PC-9 (cell line): Measurements from ENCODE around the gene OR51B2. TPM values are rescaled to one million over a fixed set of nuclear protein-coding genes. Genes with fewer than 3 reads are reported as not detected.
"Not testable (repeated sequence)": the region's sequence is repeated elsewhere in the genome, so short reads cannot be mapped to it uniquely, and the experiment has no call there.

ENCODE experiments used
- BruUV-seq: library from RNA; stranded (reverse); fragments of 400-500 nt; replicated peaks from 2 replicates; lab custom pipeline; 2021; lab: Mats Ljungman, UMichigan
- CTCF ChIA-PET: fragments of 300-600 bp; sonication (Branson Sonifier 250); formaldehyde crosslinking; loops from one replicate; lab custom pipeline; 2022; ENCODE audit warnings: antibody characterized with exemption; lab: Charles Lee
- POLR2A ChIA-PET: fragments of 300-600 bp; sonication (Branson Sonifier 250); formaldehyde crosslinking; loops from one replicate; lab custom pipeline; 2022; ENCODE audit warnings: antibody characterized with exemption; ENCODE audit not compliant: unreplicated experiment; lab: Charles Lee
- DNase-seq, 2 experiments: peaks; one replicate each; pipeline versions ENCODE4 v3.0.0 to v3.0.0-alpha.2; 2015 to 2022; ENCODE audit warnings: mixed read lengths in 1 of 2
- H2AFZ ChIP-seq: fragments of 200-600 bp; sonication (generic); 2 replicates; pipeline ENCODE4 v1.8.1; 2017; ENCODE audit warnings: antibody characterized with exemption
- H3F3A ChIP-seq: fragments of 200-600 bp; sonication (generic); 2 replicates; pipeline ENCODE4 v1.8.1; 2017; ENCODE audit warnings: antibody characterized with exemption, mild to moderate bottlenecking, low read depth; ENCODE audit not compliant: insufficient read depth
- H3K27ac ChIP-seq: fragments of 200-600 bp; sonication (generic); 2 replicates; pipeline ENCODE4 v1.6.1; 2016; ENCODE audit warnings: mixed run types
- H3K27me3 ChIP-seq: fragments of 200-600 bp; sonication (generic); 2 replicates; pipeline ENCODE4 v1.6.1; 2016; ENCODE audit warnings: low read depth, mixed run types; ENCODE audit not compliant: insufficient read depth
- H3K36me3 ChIP-seq: fragments of 200-600 bp; sonication (generic); 2 replicates; pipeline ENCODE4 v1.6.1; 2016; ENCODE audit warnings: low read depth, mixed run types
- H3K4me1 ChIP-seq: fragments of 200-600 bp; sonication (generic); replicated peaks from 2 replicates; pipeline ENCODE4 v1.6.1; 2016; ENCODE audit warnings: mixed run types; ENCODE audit not compliant: insufficient read depth
- H3K4me2 ChIP-seq: fragments of 200-600 bp; sonication (generic); 2 replicates; pipeline ENCODE4 v1.6.1; 2017; ENCODE audit warnings: mixed run types
- H3K4me3 ChIP-seq: fragments of 200-600 bp; sonication (generic); 2 replicates; pipeline ENCODE4 v1.6.1; 2016; ENCODE audit warnings: mixed run types
- H3K79me2 ChIP-seq: fragments of 200-600 bp; sonication (generic); 2 replicates; pipeline ENCODE4 v1.6.1; 2017; ENCODE audit warnings: low read depth, mixed run types
- H3K9me2 ChIP-seq: fragments of 200-600 bp; sonication (generic); 2 replicates; pipeline ENCODE4 v1.8.1; 2017; ENCODE audit warnings: mild to moderate bottlenecking; ENCODE audit not compliant: insufficient read depth
- H3K9me3 ChIP-seq: fragments of 200-600 bp; sonication (generic); 2 replicates; pipeline ENCODE4 v1.8.1; 2016; ENCODE audit warnings: low read depth; ENCODE audit not compliant: insufficient read depth
- H4K20me1 ChIP-seq: fragments of 200-600 bp; sonication (generic); 2 replicates; pipeline ENCODE4 v1.8.1; 2017; ENCODE audit not compliant: insufficient read depth
- CTCF ChIP-seq: fragments of 200-600 bp; sonication (generic); conservative IDR thresholded peaks from 2 replicates; pipeline ENCODE4 v1.6.1; 2017; ENCODE audit warnings: mixed run types, antibody characterized with exemption, mild to moderate bottlenecking, moderate library complexity
- EZH2 ChIP-seq: fragments of 200-600 bp; sonication (generic); IDR thresholded peaks from 2 replicates; pipeline ENCODE4 v1.8.0; 2017; ENCODE audit warnings: antibody characterized with exemption, low read depth
- intact Hi-C: fragments of 100-400 bp; cut with micrococcal nuclease; formaldehyde crosslinking; loops from one replicate; pipeline ENCODE4 v1.10.0; 2022; ENCODE audit not compliant: unreplicated experiment
- total RNA-seq: library from RNA; stranded (reverse); gene quantifications from 2 replicates; pipeline ENCODE4 v1.2.3, GENCODE V29; 2021

Gene OR51B2
- total RNA-seq, 1 experiment from 2014 or later: not detected

DNA sequence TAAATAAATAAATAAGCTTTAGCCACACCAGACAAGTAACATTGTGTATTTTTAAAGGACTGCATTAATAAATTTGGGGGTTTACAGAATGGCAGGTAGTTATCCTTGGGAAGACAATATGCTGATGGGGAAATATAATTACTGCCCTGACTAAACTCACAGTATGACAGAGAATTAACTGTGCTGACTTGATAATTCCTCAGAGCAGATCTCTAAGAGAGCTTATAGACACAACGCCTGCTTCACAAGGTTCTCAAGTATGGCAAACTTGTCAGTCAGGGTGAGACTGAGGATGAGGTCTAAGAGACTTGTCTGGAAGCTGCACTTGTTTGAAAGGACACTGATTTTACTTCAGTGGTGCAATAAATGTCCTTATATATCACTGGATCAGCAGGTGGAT is 25.6 kb downstream of the OR51B2 start:
- no peak for DNase-seq
- H3K9me3 ChIP-seq: no peaks in the 10 kb centered on the region
- no peaks in the 10 kb centered on the region for H4K20me1 ChIP-seq
- H3K9me2 ChIP-seq: no peaks in the 10 kb centered on the region
- intact Hi-C loops: no loop called here
- H3K4me2 ChIP-seq: no peak overlapping the region
- no TSS peak for BruUV-seq
- CTCF ChIA-PET: interaction anchor here (0.6 kb wide), 1 partner anchor 88 kb away, joined by 4 read pairs; no protein-coding TSS in a partner anchor
- H3F3A ChIP-seq: no peaks in the 10 kb centered on the region
- H3K27me3 ChIP-seq: no peaks in the 10 kb centered on the region
- H3K4me3 ChIP-seq: no peak overlapping the region
- no peaks in the 10 kb centered on the region for H3K36me3 ChIP-seq
- POLR2A ChIA-PET: no interaction called here
- no peak overlapping the region for H2AFZ ChIP-seq
- H3K79me2 ChIP-seq: no peaks in the 10 kb centered on the region
- H3K27ac ChIP-seq: no peak overlapping the region
- no peaks in the 10 kb centered on the region for H3K4me1 ChIP-seq
- no peak for TF ChIP-seq CTCF
- TF ChIP-seq EZH2: no peak

DNA sequence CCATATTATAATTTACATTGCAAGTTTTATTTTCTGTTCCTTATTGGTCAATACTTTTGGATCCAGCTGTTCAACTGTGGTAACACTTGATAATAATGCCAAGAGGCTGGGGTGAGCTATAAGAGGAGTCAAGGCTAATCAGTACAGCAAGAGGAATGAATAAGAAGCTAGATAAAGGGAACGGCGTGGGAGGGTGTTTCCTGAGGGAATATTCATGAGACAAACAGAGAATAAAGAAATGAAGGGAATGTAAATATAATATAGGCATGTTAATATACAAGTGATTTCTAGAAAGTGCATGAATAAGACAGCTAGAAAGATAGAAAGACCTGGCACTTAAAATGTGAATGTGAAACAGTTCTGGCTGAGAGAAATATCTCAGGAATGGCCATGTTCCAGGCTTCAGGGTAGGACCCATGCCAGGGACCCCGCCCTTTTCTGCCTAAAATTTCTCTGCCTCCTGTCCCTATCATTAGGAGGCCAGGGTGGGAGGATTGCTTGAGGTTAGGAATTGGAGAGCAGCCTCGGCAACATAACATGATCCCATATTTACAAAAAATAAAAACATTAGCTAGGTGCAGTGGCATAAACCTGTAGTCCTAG is 26.3 kb downstream of the OR51B2 start:
- Histone ChIP-seq H3K9me3 (no peaks in the 10 kb centered on the region), H3K27ac (no peak overlapping the region), H3K27me3 (no peaks in the 10 kb centered on the region), H3K4me2 (no peak overlapping the region), H3K9me2 (no peaks in the 10 kb centered on the region), H3K79me2 (no peaks in the 10 kb centered on the region), H2AFZ (no peak overlapping the region), H3F3A (no peaks in the 10 kb centered on the region), H4K20me1 (no peaks in the 10 kb centered on the region), H3K4me1 (no peaks in the 10 kb centered on the region), H3K36me3 (no peaks in the 10 kb centered on the region), H3K4me3 (no peak overlapping the region)
- ChIA-PET POLR2A (no interaction called here), CTCF (no interaction called here)
- intact Hi-C loops: no loop called here
- no TSS peak for BruUV-seq
- TF ChIP-seq CTCF: no peak
- no peak for TF ChIP-seq EZH2
- no peak for DNase-seq

DNA sequence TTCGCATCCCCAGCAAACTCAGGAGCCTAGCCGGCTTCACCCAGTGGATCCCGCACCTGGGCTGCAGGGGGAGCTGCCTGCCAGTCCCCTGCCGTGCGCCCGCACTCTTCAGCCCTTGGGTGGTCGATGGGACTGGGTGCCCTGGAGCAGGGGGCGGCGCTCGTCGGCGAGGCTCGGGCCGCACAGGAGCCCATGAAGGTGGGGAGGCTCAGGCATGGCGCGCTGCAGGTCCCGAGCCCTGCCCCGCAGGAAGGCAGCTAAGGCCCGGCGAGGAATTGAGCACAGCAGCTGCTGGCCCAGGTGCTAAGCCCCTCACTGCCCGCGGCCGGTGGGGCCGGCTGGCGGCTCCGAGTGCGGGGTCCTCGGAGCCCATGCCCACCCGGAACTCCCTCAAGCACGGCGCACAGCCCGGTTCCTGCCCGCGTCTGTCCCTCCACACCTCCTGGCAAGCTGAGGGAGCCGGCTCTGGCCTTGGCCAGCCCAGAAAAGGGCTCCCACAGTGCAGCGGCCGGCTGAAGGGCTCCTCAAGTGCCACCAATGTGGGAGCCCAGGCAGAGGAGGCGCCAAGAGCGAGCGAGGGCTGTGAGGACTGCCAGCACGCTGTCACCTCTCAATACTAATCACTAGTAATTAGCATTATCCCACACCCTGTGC is 29.6 kb downstream of the OR51B2 start:
- H3K27ac ChIP-seq, H2AFZ ChIP-seq, H3K9me2 ChIP-seq, H3K9me3 ChIP-seq, H3K4me3 ChIP-seq, H3K4me2 ChIP-seq, H3F3A ChIP-seq, H3K79me2 ChIP-seq, intact Hi-C loops, H3K27me3 ChIP-seq, CTCF ChIA-PET, H3K4me1 ChIP-seq, POLR2A ChIA-PET, BruUV-seq, DNase-seq, H3K36me3 ChIP-seq, H4K20me1 ChIP-seq: not testable (repeated sequence)
